DMS153 treated with DMSO at 0.1 percent for 48 hours (cell line): ENCODE data around the gene KATNAL1.
"Not testable (repeated sequence)": the region's sequence is repeated elsewhere in the genome, so short reads cannot be mapped to it uniquely, and the experiment has no call there.

Experiments used
- DNase-seq: peaks from one replicate; lab custom pipeline; 2025; ENCODE audit not compliant: unreplicated experiment; lab: John Stamatoyannopoulos, UW

KATNAL1 gene

DNA sequence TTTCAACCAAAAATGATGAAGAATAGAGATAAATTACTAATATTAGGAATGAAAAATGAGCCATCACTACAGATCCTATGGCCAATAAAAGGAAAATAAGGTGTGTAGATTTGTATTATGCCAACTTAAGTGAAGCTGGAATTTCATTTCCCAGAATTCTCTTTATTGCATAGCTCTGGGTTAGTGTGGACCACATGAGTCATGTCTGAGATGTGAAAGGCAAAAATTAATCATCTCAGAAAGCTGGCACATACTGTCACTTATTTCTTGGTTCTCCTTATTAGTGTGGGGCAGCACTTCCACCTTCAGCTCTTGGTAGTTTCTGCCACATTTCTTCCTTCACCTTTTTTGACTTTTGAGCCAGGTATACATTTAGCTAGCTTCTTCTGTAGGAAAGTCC is 82.6 kb downstream of the KATNAL1 start:
- DNase-seq: no peak

DNA sequence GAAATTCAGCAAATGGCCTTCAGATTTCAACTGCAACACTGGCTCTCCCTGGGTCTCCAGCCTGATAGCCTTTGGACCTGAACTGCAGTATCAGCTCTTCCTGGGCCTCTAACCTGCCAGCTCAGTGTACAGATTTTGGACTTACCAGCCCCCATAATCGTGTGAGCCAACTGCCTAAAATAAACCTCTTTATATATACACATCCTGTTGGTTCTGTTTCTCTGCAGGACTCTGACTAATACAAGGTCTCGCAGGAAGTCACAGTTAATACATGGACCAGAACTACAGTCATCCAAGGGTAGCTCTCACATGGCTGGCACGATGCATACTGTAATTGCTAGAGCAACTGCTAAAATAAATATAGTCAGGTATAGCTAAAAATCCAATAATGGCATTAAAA is 85.1 kb downstream of the KATNAL1 start:
- no peak for DNase-seq

DNA sequence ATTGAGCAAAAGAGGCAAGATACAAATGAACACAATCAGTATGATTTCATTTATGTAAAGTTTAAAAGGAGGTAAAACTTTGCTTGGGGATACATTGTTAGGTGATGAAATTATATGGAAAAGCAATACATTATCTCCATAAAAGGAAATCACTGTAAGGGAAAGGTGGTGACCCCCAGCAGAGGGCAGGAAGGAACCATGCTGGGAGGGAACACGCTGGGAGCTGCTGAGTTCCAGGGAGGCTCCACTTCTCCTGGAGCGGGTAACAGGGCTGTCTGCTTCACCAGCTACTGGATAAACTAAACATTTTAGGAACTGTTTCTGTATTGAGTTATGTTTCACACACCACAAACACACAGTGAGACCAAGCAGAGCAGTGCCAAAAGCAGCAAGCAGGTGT is 91.2 kb downstream of the KATNAL1 start:
- DNase-seq: no peak

DNA sequence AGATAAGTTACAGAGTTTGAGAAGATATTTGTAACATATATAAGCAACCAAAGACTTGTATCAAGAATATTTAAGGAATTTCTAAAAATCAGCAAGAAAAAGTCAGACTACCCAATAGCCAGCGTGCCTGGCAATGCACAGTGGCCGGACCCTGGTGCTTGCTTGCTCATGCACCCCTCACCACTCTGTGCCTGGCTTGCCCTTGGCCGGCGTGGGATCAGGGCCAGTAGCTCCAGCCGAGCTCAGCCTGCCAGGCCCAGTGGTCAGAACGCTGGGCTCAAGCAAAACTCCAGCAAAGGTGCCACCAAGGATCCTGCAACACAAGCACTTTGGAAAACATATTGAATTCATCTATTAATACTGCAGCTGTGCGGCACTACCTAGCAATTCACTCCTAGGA is 95.1 kb downstream of the KATNAL1 start:
- DNase-seq: no peak

DNA sequence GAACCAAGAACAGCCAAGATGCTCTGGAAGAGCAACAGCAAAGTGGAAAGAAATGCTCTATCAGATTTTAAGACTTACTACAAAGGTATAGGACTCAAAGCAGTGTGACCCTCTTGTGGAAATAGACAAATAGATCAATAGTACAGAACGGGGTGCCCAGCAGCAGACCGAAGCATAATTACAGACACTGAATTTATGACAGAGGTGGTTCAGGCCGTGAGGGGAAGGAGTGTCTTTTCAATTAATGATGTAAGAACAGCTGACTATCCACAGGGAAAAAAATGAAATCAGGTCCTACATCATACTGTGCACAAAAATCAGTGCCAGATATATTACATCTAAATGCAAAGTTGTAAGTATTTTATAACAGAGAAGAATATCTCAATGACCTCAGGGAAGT is 95.6 kb downstream of the KATNAL1 start:
- no peak for DNase-seq

DNA sequence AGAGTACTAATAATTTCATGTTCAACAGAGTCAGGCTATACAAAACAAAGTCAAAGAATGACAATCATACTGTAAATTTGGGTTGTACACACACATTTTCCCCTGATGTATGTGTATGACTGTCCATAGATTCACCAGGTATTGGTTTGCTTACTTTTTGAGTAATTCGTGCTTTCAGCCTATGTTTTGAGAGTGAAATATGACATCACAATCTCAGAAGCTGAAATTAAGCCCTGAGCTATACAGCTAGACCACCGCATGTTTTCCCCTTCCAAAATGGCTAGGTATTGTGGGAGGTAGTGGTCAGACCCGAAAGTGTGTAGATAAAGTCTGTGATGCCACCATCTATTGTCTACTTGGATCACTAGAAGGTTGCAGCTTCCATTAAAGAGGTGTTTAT is 102.8 kb downstream of the KATNAL1 start:
- no peak for DNase-seq

DNA sequence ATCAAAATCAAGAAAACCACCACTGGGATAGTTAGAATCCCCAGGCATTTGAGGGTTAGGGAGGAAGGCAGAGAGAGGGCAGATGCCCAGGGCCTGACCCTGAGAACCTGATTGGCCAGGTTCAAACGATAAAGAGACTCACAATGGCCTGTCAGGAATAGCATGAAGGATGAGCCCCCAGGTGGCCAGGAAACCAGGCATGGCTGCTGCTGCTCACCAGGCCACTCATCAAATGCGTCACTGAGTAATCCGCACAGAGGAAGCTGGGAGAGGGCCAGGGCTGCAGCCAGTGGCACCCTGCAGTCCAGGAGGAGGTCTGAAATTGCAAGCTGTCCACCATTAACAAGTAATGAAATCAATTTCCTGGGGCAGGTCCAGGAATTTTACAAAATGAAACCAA is 111.3 kb downstream of the KATNAL1 start:
- DNase-seq: no peak

DNA sequence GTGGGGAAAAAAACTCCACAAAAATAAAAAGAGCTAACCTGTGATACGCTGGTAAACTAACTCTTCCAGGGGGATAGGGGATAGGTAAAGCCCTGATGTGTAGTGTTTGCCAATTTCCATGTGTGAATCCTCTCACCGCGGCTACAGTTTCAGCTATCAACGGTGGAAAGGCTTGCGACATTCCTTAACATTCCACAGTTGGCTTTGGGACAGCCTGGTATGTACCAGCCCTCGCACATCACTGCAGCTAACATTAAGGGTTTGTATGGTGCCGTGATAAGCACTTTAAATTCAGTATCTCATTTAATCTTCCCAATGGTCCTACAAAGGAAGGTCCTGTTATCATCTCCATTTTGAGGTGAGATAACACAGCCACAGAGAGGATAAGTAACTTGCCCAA is 112.4 kb downstream of the KATNAL1 start:
- DNase-seq: no peak

DNA sequence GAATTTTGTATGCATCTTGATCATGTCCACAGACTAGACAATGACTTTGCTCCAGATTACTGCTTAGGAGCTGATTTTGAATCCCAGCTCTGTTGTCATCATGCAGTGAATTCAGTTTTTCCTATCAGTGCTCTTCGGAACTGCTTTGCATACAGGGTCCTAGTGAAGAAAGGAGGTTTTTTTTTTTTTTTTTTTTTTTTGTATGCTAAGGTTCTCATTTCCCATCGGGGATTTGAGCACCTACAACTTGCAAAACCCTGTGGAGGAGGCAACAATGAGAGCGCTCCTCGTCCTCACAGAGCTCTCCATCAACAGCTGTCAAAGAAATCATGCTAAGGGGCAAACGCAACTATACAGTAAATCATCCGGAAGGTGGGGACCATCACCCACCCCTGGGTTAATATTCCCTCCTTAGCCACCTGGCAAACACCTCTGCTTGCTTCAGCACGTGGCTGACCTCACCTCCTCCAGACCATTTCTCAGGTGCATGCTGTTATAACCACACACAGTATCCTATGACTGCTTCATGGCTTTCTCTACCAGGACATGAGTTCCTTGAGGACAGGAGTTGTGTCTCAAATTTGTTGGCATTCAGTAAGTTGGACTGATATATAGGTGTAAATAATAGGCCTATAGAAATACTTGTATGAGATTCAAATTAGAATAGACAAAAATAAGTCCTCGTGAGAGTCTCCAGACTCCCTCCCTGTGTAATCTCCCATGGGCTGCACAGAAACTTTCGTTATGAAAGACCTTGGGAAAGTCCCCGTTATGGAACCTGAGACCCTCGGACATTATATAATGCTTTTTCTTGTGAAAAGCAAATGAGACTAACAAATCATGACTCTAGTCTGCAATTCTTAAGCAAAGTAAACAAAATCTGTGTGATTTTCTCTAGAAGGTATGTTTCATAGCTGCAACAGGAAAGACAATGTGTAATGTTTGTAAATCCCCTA is 113.8 kb downstream of the KATNAL1 start:
- DNase-seq: no peak

DNA sequence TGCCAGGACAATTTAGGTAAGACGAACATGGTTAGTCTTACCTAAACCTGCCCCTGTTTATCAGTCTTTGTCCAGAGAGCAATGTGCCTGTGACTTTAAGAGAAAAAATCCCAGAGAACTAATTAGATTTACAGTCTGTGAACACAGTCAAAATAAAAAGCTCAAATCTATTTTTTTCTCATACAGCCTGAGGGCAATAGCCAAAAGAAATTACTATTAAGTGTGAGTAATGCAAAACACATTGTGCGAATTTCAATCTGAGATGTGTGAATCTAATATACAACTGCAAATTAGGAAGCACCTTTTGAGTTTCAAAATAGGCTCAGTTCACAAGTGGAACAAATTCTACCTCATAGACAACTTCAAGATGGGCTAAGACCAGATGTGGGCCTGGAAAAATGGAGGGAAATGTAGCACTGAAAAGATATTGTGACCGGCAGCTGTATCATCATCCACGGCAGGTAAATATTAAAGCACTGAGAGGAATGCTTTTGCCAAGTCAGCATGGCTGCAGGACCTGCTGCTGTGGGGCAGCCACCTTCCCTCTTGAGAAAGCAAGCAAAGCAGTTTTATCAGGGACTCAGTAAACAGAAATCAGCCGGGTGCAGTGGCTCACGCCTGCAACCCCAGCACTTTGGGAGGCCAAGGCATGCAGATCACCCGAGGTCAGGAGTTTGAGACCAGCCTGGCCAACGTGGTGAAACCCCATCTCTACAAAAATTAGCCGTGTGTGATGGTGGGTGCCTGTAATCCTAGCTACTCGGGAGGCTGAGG is 114.8 kb downstream of the KATNAL1 start:
- no peak for DNase-seq

DNA sequence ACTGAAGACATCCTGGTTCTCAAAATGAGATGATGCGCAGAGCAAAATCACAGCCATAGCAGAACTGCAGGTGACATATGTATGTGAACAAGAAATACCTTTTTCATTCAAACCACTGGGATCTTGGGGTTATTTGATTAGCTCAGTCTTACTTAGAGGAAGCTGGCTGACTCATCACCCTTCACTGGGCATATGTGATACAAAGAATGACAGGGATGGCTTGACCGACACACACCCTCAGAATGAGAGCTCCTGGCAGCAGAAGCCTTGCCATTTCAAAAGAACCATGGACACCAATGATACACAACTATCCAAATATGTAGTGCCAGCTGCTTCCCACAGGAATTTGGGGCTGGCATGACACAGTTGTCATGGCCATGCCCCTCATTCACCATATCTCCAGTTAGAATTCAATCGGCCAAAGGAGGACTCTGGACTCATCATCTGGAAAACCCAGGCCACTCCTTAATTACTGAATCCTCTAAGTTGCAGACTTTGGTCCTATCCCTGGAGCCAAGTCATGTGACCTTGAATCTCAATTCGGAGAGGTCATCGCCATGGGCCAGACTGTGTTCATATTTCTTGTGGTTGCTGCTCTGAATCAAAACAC is 115.8 kb downstream of the KATNAL1 start:
- DNase-seq: no peak

DNA sequence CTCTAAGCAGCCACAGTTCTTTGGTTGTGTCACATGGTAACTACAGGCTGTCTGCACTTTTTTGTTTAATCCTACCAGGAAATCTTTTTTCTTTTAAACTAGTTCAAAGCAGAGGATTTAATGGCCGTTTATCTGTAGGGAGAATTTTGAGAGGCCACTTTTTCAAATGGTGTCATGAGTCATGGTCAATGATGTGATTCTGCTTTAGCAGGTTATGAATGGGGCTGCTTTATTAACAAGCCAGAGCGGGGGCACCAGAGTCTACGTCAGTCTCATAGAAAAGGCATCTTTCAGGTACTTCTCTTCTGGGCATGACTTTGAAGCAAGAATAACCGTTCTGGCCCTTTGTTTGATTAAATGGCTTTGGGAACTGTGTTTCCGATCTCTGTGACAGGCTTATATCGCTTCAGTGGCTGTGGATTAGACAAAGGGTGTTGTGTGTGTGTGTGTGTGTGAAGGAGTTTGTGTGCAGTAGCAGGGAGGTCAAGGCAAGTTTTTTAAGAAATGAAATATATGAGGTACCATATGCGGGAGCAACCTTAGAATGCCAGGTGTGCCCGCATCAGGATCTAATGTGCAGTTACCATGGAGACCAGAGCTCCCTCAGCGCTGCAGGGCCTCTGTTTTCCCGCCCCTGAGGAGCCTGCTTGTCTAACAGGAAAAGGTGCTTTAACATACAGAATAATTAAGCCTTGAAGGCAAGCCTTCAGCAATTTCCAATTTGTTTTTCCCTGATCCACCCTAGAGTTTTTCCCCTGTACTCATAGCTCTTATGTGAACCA is 120.5 kb downstream of the KATNAL1 start:
- peak; percentile 78 for DNase-seq

DNA sequence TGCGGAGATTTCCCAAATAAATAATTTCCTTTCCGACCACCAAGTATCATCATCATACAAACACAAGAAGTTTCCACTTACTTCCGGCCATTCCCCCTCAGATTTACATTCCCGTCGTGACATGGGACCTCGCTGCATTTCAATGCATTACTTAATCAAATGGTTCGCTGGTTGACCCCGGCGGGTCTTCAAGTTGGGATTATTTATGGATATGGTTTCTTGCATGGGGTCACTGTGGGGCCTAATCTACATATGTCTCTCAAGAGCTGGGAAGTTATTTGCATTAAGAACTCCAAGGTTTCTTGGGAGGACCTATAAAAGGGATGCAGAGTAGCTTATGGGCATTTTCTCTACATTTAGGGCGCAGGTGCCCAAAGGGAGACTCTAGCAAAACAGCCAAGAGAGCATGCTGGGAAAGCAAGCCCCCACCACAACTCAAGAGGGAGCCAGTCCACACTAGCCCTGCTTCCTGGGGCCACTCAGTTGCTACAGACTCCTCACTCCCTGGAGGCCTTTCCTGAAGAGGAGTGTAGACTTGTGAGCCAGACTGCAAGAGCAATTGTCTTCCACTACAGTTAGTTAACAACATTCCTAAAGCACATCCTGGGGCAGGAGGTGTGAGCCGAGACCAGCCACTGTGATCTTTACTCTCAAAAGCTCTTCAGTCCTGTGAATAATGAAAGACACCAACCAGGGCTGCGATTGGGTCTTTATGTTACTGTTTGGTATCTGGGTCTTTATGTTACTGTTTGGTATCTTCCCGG is 125.3 kb downstream of the KATNAL1 start:
- DNase-seq: no peak

DNA sequence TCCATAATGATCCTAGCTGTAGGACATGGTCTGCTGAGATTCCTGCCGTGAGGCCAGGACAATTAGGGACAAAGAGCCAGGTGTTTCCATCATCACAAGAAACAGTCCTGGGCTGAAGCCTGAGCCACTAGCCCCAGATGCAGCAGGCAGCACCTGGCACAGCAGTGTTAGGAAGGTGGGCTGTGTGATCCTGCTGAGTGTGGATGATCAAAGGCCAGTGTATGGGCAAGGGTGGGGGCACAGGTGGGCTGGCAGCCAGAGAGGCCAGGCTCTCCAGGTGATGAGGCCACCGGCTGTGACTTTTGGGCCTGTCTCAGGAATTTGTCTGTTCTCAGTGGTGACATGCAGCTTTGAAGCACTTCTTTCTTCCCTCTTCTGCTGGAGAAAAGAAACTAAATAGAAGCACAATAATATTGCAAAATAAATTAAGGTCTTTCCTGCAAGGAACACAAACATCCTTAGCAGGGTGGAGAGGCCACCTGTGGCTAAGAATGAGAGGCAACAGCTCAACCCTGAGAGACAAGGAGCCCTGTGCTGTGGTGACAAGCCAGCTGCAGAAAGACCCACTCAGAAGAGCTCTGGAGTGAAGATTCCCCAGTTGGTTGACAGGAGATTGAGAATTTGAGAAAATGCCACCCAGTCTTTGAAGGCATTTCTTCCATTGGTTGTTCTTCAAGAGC is 127.6 kb downstream of the KATNAL1 start:
- no peak for DNase-seq

DNA sequence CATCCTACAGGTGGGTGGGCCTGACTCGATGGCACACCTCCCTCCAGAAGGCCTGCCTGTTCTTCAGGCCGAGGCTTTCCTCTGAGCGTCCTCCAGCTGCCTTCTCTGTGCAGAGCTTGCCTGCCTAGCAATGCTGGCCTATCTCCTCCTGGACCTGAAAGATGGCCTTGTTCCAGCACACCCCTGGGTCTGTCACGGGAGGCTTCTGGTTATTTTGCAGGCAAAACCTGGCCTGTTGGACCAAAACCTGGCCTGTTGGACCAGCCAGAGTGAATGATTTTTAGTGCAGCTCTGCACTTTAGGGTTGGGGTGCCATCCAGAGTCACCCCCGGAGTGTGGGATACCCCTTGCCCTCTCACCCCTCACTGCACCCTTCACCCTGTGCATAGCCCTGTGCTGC is 128.4 kb downstream of the KATNAL1 start:
- DNase-seq: no peak

DNA sequence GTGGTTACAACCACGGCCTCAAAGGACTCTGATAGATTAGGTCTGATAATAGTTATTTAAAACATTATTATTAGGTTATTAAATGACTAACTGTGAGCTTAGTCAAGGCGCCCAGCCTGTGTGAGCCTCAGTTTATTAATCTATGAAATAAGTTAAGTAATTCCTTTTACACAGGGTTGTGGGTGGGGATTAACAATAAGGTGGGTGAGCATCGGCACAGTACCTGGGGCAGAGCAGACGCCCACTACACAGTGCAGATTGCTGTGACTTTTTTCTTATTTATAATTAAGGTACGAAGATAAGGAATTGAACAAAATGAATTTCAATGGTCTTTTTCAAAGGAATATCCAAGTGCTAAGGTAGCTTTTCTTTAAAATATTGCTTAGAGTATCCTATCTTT is 132.2 kb downstream of the KATNAL1 start:
- DNase-seq: no peak

DNA sequence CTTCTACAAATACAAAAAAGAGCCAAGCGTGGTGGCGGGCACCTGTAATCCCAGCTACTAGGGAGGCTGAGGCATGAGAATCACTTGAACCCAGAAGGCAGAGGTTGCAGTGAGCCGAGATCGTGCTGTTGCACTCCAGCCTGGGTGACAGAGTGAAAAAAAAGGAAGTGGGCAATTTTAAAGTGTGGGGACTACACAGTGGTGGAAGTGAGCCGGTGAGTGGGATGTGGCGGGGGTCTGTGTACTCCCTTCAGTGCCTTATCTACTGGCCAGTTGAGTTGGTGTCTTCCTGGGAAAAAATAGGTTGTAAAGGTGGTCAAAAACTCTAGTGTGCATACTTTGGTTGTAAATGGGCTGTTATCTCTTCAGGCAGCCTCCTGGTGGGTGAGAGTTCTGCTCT is 133.1 kb downstream of the KATNAL1 start:
- not testable (repeated sequence) for DNase-seq

DNA sequence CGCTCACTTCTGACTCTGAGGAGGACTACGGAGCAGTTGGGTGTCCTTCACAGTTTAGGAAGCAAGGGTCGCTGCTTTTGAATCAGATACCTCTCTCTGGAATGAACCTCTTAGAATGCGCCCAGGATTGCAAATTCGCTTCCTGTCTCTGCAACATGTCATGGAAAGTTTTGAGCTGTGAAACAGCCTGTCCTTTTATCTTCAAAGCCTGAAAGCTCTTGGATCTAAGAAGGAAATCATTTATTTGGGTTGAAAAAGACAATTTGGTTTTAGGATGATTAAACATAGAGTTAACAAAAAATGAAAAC is 134.1 kb downstream of the KATNAL1 start:
- DNase-seq: no peak

DNA sequence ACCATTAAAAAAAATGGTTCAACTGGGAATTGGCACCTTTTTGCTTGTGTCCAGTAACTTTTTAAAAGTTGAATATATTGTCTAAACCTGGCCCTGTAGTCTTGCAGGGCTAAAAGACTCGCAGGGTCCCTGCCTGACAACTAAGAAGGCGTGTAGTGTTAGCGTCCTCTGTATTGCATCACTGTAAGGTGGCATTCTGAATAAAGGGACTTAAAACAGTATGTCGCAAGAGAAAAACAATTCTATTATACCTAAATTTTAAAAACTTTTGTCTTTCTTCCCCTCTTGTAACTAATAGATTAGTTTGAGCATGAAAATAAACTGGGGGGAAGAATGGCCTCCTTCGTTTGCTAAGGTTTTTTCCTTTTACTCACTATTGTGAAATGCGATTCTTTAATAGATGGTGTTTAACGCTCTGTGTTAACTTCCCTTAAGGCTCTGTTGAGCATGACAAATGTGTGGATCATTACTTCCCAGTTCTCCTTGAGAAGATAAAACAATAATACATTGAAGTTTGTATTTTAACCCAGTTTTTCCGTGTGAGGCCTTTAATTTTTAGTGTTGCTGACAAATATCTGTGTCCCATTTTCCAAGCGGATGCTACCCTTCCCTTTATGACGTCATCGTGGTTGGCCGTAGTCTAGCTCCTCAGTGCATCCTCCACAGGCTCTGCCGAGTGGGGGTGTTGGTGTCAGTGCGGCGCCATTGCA is 134.6 kb downstream of the KATNAL1 start:
- DNase-seq: no peak
